DND-41 (cell line): ENCODE data around the gene DCPS.
"Not testable (repeated sequence)": the region's sequence is repeated elsewhere in the genome, so short reads cannot be mapped to it uniquely, and the experiment has no call there.

Experiments
- ATAC-seq: fragments of 200-7000 bp; cut with Tn5 transposase; 3 replicates; pipeline ENCODE4 v1.9.1; 2021; ENCODE audit warnings: low read depth; ENCODE audit not compliant: insufficient read depth
- DNase-seq: peaks from one replicate; pipeline ENCODE4 v3.0.0-alpha.2; 2020
- H2AFZ ChIP-seq: 2 replicates; pipeline ENCODE4 v1.6.0; 2012; ENCODE audit warnings: low read depth, low read length
- H3K27ac ChIP-seq: 2 replicates; pipeline ENCODE4 v1.5.1; 2012; ENCODE audit warnings: low read length, inconsistent platforms
- H3K27me3 ChIP-seq: fragments of 200-600 bp; sonication (generic); 2 replicates; pipeline ENCODE4 v1.6.0; 2012; ENCODE audit warnings: low read length, mild to moderate bottlenecking, inconsistent platforms; ENCODE audit not compliant: insufficient read depth, poor library complexity
- H3K36me3 ChIP-seq: 2 replicates; pipeline ENCODE4 v1.5.1; 2012; ENCODE audit warnings: low read length, inconsistent platforms; ENCODE audit not compliant: insufficient read depth
- H3K4me1 ChIP-seq: 2 replicates; pipeline ENCODE4 v1.5.1; 2012; ENCODE audit warnings: mild to moderate bottlenecking, low read length; ENCODE audit not compliant: insufficient read depth
- H3K4me2 ChIP-seq: 2 replicates; pipeline ENCODE4 v1.6.0; 2012; ENCODE audit warnings: mild to moderate bottlenecking, moderate library complexity, low read length, inconsistent platforms; ENCODE audit not compliant: insufficient read depth
- H3K4me3 ChIP-seq, 2 experiments: fragments of 200-600 bp in 1 of 2; shearing (Covaris generic) in 1 of 2; 2 replicates each; pipeline ENCODE4 v1.5.1; 2012 to 2016; ENCODE audit warnings: inconsistent platforms in 2 of 2, low read length in 2 of 2, mild to moderate bottlenecking in 2 of 2, low read depth in 1 of 2, moderate library complexity in 1 of 2
- H3K79me2 ChIP-seq: 2 replicates; pipeline ENCODE4 v1.6.0; 2012; ENCODE audit warnings: low read length, inconsistent platforms; ENCODE audit not compliant: insufficient read depth
- H3K9ac ChIP-seq: 2 replicates; pipeline ENCODE4 v1.6.0; 2012; ENCODE audit warnings: low read depth, mild to moderate bottlenecking, inconsistent platforms, low read length, moderate library complexity
- H3K9me3 ChIP-seq: 2 replicates; pipeline ENCODE4 v1.5.1; 2012; ENCODE audit warnings: low read length, moderate library complexity, mild to moderate bottlenecking, inconsistent platforms; ENCODE audit not compliant: insufficient read depth, severe bottlenecking
- H4K20me1 ChIP-seq: 2 replicates; pipeline ENCODE4 v1.6.0; 2012; ENCODE audit warnings: low read length; ENCODE audit not compliant: insufficient read depth
- CTCF ChIP-seq: IDR thresholded peaks from 2 replicates; pipeline ENCODE4 v1.5.1; 2012; ENCODE audit warnings: borderline replicate concordance, low read length, moderate library complexity, mild to moderate bottlenecking; ENCODE audit not compliant: poor library complexity, severe bottlenecking; ENCODE audit errors: extremely low read depth
- EZH2 ChIP-seq: IDR thresholded peaks from 3 replicates; pipeline ENCODE4 v1.6.1; 2012; ENCODE audit warnings: borderline replicate concordance, low read depth, mild to moderate bottlenecking, moderate library complexity, low read length, inconsistent platforms; ENCODE audit not compliant: severe bottlenecking

The DCPS gene

GRCh38 chr11:126383339-126384335 lies 79.8 kb downstream of the DCPS start:
- H3K4me1 ChIP-seq, result no peaks in the 10 kb centered on the region
- ATAC-seq, result no peak
- no peak overlapping the region for H3K27ac ChIP-seq
- H4K20me1 ChIP-seq, result peaks cover 30% of the 10 kb centered on the region
- no peaks in the 10 kb centered on the region for H3K27me3 ChIP-seq
- H3K9me3 ChIP-seq, result no peaks in the 10 kb centered on the region
- no peak for TF ChIP-seq CTCF
- TF ChIP-seq EZH2, result no peak
- H3K4me2 ChIP-seq, result no peak overlapping the region
- H3K36me3 ChIP-seq, result no peaks in the 10 kb centered on the region
- no peak overlapping the region for H2AFZ ChIP-seq
- no peak overlapping the region for H3K4me3 ChIP-seq
- DNase-seq, result no peak
- H3K9ac ChIP-seq, result no peak overlapping the region
- peaks cover 11% of the 10 kb centered on the region for H3K79me2 ChIP-seq

- Histone ChIP-seq H3K27ac (no peak overlapping the region), H3K36me3 (no peaks in the 10 kb centered on the region), H2AFZ (no peak overlapping the region), H3K4me2 (no peak overlapping the region), H3K4me3 (no peak overlapping the region), H3K27me3 (no peaks in the 10 kb centered on the region), H3K9ac (no peak overlapping the region), H3K4me1 (no peaks in the 10 kb centered on the region), H4K20me1 (peaks cover 27% of the 10 kb centered on the region), H3K79me2 (peaks cover 5% of the 10 kb centered on the region), H3K9me3 (no peaks in the 10 kb centered on the region)
- ATAC-seq, result no peak; the same call in 2 of the 3 replicates
- no peak for DNase-seq
- TF ChIP-seq EZH2, result no peak
- no peak for TF ChIP-seq CTCF
Measured at GRCh38 chr11:126384449-126385070, 80.7 kb downstream of the DCPS start.

GRCh38 chr11:126385991-126386728 lies 82.3 kb downstream of the DCPS start:
- ATAC-seq (no peak), DNase-seq (no peak)
- peaks cover 10% of the 10 kb centered on the region for H3K79me2 ChIP-seq
- H3K27ac ChIP-seq, result no peak overlapping the region
- H3K4me2 ChIP-seq, result no peak overlapping the region
- no peaks in the 10 kb centered on the region for H3K9me3 ChIP-seq
- peaks cover 21% of the 10 kb centered on the region for H4K20me1 ChIP-seq
- H3K27me3 ChIP-seq, result no peaks in the 10 kb centered on the region
- H3K9ac ChIP-seq, result no peak overlapping the region
- H2AFZ ChIP-seq, result no peak overlapping the region
- no peaks in the 10 kb centered on the region for H3K4me1 ChIP-seq
- no peaks in the 10 kb centered on the region for H3K36me3 ChIP-seq
- H3K4me3 ChIP-seq, result no peak overlapping the region
- no peak for TF ChIP-seq EZH2
- no peak for TF ChIP-seq CTCF

- H3K9me3 ChIP-seq, H3K27me3 ChIP-seq, H3K4me1 ChIP-seq, DNase-seq, H3K9ac ChIP-seq, H3K36me3 ChIP-seq, H3K4me3 ChIP-seq, H2AFZ ChIP-seq, H3K27ac ChIP-seq, ATAC-seq, H3K4me2 ChIP-seq: not testable (repeated sequence)
- Histone ChIP-seq H3K79me2 (peaks cover 10% of the 10 kb centered on the region), H4K20me1 (peaks cover 26% of the 10 kb centered on the region)
Measured at GRCh38 chr11:126386729-126387071, 82.8 kb downstream of the DCPS start.
